Measurements from ENCODE around the gene BRSK2. TPM values are rescaled to one million over a fixed set of nuclear protein-coding genes. Genes with fewer than 3 reads are reported as not detected.
"Not testable (repeated sequence)": the region's sequence is repeated elsewhere in the genome, so short reads cannot be mapped to it uniquely, and the experiment has no call there.

The BRSK2 gene
- total and polyA plus RNA-seq, 2 donors, result 0.14 to 1.1 TPM

DNA sequence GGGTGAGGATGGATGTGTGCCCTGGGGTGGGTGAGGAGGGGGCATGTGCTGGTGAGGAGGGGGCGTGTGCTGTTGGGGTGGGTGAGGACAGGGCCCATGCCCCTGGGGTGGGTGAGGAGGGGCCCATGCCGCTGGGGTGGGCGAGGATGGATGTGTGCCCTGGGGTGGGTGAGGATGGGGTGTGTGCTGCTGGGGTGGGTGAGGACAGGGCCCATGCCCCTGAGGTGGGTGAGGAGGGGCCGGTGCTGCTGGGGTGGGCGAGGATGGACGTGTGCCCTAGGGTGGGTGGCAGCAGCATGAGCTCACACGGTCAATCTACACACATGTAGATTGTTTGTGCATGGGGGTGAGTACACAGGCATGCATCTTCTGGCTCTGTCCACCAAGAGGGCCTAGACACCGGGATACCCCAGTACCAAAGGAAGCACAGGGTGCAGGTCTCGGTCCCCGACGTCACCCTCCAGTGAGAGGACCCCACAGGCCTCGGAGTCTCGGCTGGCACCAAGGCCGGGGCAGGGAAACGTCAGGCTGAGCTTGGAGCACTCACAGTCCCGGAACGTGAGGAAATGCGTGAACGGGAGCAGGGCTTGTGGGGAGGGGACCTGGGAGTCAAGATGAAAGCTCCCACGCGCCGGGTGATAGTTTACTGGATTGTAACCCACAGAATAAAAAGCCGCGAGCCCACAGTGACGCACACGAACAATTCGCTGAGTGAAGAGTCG is 42.9 kb upstream of the BRSK2 start:
- WGBS, result 93% methylated on average over 28 of the region's 28 CpGs
- Histone ChIP-seq H3K27ac (ENCODE audit: low read depth in 1 of 2, low read length in 1 of 2) (no peak overlapping the region), H3K4me3 (ENCODE audit: low read length in 2 of 2) (no peak overlapping the region), H3K27me3 (ENCODE audit: control insufficient read depth in 2 of 2, insufficient read depth in 1 of 2, low read length in 1 of 2) (peaks cover 0 to 22% of the 10 kb centered on the region in 2 donors), H3K36me3 (ENCODE audit: control insufficient read depth in 2 of 2, insufficient read depth in 2 of 2, low read length in 1 of 2) (no peaks in the 10 kb centered on the region), H3K4me1 (ENCODE audit: control insufficient read depth in 2 of 2, insufficient read depth in 2 of 2, low read length in 2 of 2) (no peaks in the 10 kb centered on the region), H3K9me3 (ENCODE audit: control insufficient read depth in 2 of 2, insufficient read depth in 1 of 2, low read length in 1 of 2) (no peaks in the 10 kb centered on the region)
- DNase-seq (ENCODE audit: low read depth in 6 of 9, low spot score in 9 of 9), result no peak

DNA sequence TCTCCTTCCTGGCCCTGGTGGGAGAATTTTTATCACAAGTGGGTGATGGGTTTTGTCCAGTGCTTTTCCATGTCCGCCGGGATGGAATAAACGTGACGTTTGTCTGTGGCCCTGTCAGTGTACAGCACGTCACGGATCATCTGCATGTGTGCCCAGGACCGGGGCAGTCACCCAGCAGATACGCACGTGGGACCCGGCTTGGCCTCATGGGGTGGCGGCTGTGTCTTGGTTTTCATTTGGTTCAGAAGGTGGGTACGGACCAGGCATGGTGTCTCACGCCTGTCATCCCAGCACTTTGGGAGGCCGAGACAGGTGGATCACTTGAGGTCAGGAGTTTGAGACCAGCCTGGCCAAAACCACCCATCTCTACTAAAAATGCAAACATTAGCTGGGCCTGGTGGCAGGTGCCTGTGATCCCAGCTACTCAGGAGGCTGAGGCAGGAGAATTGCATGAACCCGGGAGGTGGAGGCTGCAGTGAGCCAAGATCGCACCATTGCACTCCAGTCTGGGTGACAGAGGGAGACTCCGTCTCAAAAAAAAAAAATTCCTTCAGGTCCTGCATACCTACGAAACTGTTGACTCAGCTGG is 42.2 kb upstream of the BRSK2 start:
- H3K27ac ChIP-seq (ENCODE audit: low read depth in 1 of 2, low read length in 1 of 2); H3K36me3 ChIP-seq (ENCODE audit: control insufficient read depth in 2 of 2, insufficient read depth in 2 of 2, low read length in 1 of 2); H3K9me3 ChIP-seq (ENCODE audit: control insufficient read depth in 2 of 2, insufficient read depth in 1 of 2, low read length in 1 of 2); H3K4me3 ChIP-seq (ENCODE audit: low read length in 2 of 2); DNase-seq (ENCODE audit: low read depth in 6 of 9, low spot score in 9 of 9); H3K4me1 ChIP-seq (ENCODE audit: control insufficient read depth in 2 of 2, insufficient read depth in 2 of 2, low read length in 2 of 2): not testable (repeated sequence)
- 95% methylated on average over 18 of the region's 18 CpGs for WGBS
- H3K27me3 ChIP-seq (ENCODE audit: control insufficient read depth in 2 of 2, insufficient read depth in 1 of 2, low read length in 1 of 2), result peaks cover 0 to 22% of the 10 kb centered on the region in 2 donors

DNA sequence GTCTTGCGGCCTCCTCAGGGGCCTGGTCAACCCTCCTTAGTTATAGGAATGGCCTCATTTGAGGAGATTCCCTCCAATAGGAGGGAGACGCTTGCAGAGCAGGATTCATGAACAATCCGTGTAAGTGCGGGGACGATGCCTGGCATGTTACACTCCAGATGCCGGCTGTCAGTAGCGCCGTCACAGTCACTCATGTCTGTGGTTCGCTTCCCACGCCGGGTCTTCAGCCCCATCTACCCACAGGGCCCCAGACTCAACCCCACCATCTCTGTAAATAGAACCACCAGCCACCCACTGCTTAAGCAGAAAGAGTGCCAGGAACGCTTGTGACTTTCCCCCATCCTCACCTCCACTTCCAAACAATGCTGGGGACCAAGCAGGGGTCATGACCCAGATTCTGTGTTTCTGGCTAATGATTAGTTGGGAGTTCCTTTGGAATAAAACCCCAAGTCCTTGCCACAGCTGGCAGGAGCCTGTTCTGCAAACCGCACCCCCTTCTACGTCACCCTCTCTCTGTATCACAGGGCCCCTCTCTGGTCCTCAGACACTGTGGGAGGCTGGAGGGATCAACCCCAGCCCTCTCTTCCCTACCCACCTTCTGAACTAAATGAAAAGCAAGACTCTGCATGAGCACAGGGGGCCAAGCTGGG is 41.5 kb upstream of the BRSK2 start:
- no peak overlapping the region for H3K27ac ChIP-seq (ENCODE audit: low read depth in 1 of 2, low read length in 1 of 2)
- H3K36me3 ChIP-seq (ENCODE audit: control insufficient read depth in 2 of 2, insufficient read depth in 2 of 2, low read length in 1 of 2), result no peaks in the 10 kb centered on the region
- no peaks in the 10 kb centered on the region for H3K9me3 ChIP-seq (ENCODE audit: control insufficient read depth in 2 of 2, insufficient read depth in 1 of 2, low read length in 1 of 2)
- no peaks in the 10 kb centered on the region for H3K4me1 ChIP-seq (ENCODE audit: control insufficient read depth in 2 of 2, insufficient read depth in 2 of 2, low read length in 2 of 2)
- peaks cover 0 to 22% of the 10 kb centered on the region in 2 donors for H3K27me3 ChIP-seq (ENCODE audit: control insufficient read depth in 2 of 2, insufficient read depth in 1 of 2, low read length in 1 of 2)
- WGBS, result 96% methylated on average over 14 of the region's 14 CpGs
- no peak overlapping the region for H3K4me3 ChIP-seq (ENCODE audit: low read length in 2 of 2)
- DNase-seq (ENCODE audit: low read depth in 6 of 9, low spot score in 9 of 9), result no peak

DNA sequence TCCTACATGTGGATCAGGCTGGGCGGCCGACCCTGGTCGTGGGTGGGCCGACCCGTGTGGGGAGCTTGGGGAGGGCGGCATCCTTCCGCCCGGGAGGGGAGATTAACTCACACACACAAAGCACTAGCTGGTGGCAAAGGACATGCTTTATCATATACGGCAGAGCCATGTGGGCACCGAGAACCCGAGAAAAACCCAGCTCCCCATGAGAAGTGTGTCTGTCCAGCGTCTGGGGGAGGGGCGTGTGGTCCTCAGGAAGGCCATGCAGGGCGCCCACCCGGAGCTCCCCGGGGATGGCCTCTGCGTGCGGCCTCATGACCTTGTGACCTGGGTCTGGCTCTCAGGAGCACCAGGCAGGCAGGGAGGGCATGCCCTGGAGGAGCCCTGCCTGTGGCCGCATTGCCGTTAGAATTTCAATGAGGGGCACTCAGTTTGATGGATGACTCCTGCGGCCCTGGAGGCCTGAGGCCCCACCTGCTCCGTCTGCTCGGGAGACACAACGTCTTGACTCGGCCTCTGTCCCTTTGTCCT is 40.9 kb upstream of the BRSK2 start:
- WGBS, result 66% methylated on average over 25 of the region's 25 CpGs

DNA sequence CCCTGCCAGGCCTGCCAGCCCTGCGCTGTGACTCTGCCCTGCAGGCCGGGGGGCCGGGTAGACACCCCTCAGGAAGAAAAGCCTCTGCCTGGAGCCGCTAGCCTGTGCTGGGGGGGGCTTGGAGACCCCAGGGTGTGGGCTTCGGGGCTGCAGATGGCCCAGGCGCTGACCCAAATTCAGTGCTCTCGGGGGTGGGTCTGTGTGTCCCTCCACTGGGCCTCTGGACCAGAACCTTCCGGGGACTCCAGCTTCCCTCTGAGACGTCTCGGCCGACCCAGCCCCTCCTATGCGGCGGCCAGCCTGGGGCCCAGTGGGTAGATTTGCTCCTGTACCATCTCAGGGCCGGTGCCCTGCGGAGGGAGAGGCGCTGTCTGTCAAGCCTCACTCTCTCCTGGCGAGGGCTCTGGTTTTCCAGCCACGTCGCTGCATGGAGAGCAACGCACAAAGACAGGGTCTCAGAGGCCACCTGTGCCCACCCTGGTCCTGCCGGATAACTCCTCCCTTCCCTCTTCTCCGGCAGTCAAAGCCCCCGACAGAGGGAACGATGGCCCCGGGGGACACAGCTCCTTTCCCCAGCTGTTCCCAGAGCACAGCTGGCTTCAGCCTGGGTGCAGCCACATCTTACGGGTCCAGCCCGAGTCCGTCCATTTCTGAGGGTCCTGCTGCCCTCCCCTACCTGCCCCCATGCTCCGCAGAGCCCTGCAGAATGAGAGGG is 40.2 kb upstream of the BRSK2 start:
- no peak for DNase-seq (ENCODE audit: low read depth in 6 of 9, low spot score in 9 of 9)

More for the DNA sequence above, 40.9 kb upstream of the BRSK2 start:
- no peak overlapping the region for H3K4me3 ChIP-seq (ENCODE audit: low read length in 2 of 2)
- H3K4me1 ChIP-seq (ENCODE audit: control insufficient read depth in 2 of 2, insufficient read depth in 2 of 2, low read length in 2 of 2), result no peaks in the 10 kb centered on the region
- no peak for DNase-seq (ENCODE audit: low read depth in 6 of 9, low spot score in 9 of 9)
- H3K9me3 ChIP-seq (ENCODE audit: control insufficient read depth in 2 of 2, insufficient read depth in 1 of 2, low read length in 1 of 2), result no peaks in the 10 kb centered on the region
- peaks cover 0 to 20% of the 10 kb centered on the region in 2 donors for H3K27me3 ChIP-seq (ENCODE audit: control insufficient read depth in 2 of 2, insufficient read depth in 1 of 2, low read length in 1 of 2)
- H3K36me3 ChIP-seq (ENCODE audit: control insufficient read depth in 2 of 2, insufficient read depth in 2 of 2, low read length in 1 of 2), result no peaks in the 10 kb centered on the region
- H3K27ac ChIP-seq (ENCODE audit: low read depth in 1 of 2, low read length in 1 of 2), result no peak overlapping the region

DNA sequence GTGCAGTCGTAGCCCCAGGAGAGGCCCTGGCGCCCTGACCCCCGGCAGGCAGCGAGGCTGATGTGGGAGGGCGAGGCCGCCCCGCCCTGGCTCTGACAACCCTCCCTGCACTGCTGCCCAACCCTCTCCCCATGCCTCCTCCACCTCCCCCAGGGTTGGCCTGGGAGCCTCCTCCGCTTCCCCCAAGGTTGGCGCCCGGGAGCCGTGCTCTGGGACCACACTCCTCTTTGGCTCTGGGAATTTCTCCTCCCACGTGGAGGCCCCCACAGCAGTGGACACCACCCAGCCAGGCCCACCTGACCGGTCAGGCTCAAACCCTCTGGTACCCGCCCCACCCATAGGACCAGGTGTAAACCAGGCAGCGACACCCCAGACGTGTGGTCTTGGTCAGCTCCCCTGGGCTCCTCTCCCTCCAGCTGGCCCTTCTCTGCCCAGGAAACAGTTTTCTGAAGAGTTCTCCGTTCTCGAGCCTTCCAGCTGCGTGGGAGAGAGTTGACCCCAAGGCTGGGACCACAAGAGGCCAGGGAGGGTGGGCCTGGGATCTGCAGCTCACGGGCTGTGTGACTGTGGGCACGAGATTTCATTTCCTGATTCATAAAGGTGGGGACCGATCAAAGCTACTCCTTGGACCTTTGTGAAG is 39.5 kb upstream of the BRSK2 start:
- no peak for DNase-seq (ENCODE audit: low read depth in 6 of 9, low spot score in 9 of 9)
- peaks cover 0 to 18% of the 10 kb centered on the region in 2 donors for H3K27me3 ChIP-seq (ENCODE audit: control insufficient read depth in 2 of 2, insufficient read depth in 1 of 2, low read length in 1 of 2)
- H3K9me3 ChIP-seq (ENCODE audit: control insufficient read depth in 2 of 2, insufficient read depth in 1 of 2, low read length in 1 of 2), result no peaks in the 10 kb centered on the region
- H3K27ac ChIP-seq (ENCODE audit: low read depth in 1 of 2, low read length in 1 of 2), result no peak overlapping the region
- WGBS, result 85% methylated on average over 22 of the region's 22 CpGs
- H3K4me3 ChIP-seq (ENCODE audit: low read length in 2 of 2), result no peak overlapping the region
- H3K36me3 ChIP-seq (ENCODE audit: control insufficient read depth in 2 of 2, insufficient read depth in 2 of 2, low read length in 1 of 2), result no peaks in the 10 kb centered on the region
- H3K4me1 ChIP-seq (ENCODE audit: control insufficient read depth in 2 of 2, insufficient read depth in 2 of 2, low read length in 2 of 2), result no peaks in the 10 kb centered on the region

More for the DNA sequence above, 40.2 kb upstream of the BRSK2 start:
- 87% methylated on average over 29 of the region's 29 CpGs for WGBS
- H3K27ac ChIP-seq (ENCODE audit: low read depth in 1 of 2, low read length in 1 of 2), result no peak overlapping the region
- no peak overlapping the region for H3K4me3 ChIP-seq (ENCODE audit: low read length in 2 of 2)
- no peaks in the 10 kb centered on the region for H3K36me3 ChIP-seq (ENCODE audit: control insufficient read depth in 2 of 2, insufficient read depth in 2 of 2, low read length in 1 of 2)
- peaks cover 0 to 18% of the 10 kb centered on the region in 2 donors for H3K27me3 ChIP-seq (ENCODE audit: control insufficient read depth in 2 of 2, insufficient read depth in 1 of 2, low read length in 1 of 2)
- H3K9me3 ChIP-seq (ENCODE audit: control insufficient read depth in 2 of 2, insufficient read depth in 1 of 2, low read length in 1 of 2), result no peaks in the 10 kb centered on the region
- no peaks in the 10 kb centered on the region for H3K4me1 ChIP-seq (ENCODE audit: control insufficient read depth in 2 of 2, insufficient read depth in 2 of 2, low read length in 2 of 2)

DNA sequence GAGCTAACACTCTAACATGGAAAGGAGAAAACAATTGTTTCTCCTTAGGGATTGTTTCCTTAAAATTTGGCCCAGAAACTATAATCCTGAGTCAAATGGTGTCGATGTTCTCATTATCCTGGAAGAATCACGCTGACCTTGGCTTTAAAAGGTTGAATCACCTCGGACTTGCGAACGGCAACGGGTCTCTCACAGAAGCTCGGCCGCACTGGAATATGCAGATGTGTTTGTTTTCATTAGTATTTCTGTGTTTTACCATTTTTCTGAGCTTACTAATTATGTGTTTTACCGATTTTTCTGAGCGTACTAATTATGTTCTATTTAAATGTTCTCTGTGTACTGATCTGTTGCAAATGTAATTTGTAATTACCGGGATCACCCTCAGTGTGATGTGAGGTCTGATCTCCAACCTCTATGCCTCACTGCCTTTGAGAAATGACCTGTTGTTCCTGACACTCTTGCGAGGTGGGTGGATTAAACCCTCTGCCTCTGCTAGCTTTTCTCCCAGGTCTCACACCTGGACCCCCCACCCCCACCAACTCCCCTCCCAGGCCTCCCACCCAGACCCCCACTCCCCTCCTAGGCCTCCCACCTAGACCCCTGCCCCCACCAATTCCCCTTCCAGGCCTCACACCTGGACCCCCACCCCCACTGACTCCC is 38.3 kb upstream of the BRSK2 start:
- no peaks in the 10 kb centered on the region for H3K36me3 ChIP-seq (ENCODE audit: control insufficient read depth in 2 of 2, insufficient read depth in 2 of 2, low read length in 1 of 2)
- DNase-seq (ENCODE audit: low read depth in 6 of 9, low spot score in 9 of 9), result no peak

DNA sequence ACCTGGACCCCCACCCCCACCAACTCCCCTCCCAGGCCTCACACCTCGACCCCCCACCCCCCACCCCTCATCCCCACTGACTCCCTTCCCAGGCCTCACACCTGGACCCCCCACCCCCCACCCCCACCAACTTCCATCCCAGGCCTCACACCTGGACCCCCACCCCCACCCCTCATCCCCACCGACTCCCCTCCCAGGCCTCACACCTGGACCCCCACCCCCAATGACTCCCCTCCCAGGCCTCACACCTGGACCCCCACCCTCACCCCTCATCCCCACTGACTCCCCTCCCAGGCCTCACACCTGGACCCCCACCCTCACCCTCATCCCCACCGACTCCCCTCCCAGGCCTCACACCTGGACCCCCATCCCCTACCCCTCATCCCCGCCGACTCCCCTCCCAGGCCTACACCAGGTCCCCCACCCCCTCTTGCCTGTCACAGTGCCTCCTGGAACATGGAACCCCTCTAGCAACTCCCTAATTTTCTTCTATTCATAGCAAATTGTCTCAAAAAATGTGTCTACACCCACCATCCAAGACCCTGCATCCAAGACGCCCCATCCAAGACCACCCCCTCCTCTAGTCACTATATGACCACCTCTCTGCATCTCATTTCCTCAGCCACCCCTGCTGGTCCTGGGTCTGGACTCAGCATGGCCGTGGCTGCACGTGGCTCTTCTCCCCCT is 36.9 kb upstream of the BRSK2 start:
- no peak overlapping the region for H3K27ac ChIP-seq (ENCODE audit: low read depth in 1 of 2, low read length in 1 of 2)
- DNase-seq (ENCODE audit: low read depth in 6 of 9, low spot score in 9 of 9), result no peak
- no peaks in the 10 kb centered on the region for H3K36me3 ChIP-seq (ENCODE audit: control insufficient read depth in 2 of 2, insufficient read depth in 2 of 2, low read length in 1 of 2)
- peaks cover 0 to 1% of the 10 kb centered on the region in 2 donors for H3K9me3 ChIP-seq (ENCODE audit: control insufficient read depth in 2 of 2, insufficient read depth in 1 of 2, low read length in 1 of 2)
- no peak overlapping the region for H3K4me3 ChIP-seq (ENCODE audit: low read length in 2 of 2)
- no peaks in the 10 kb centered on the region for H3K4me1 ChIP-seq (ENCODE audit: control insufficient read depth in 2 of 2, insufficient read depth in 2 of 2, low read length in 2 of 2)
- 90% methylated on average over 8 of the region's 8 CpGs for WGBS
- peaks cover 0 to 18% of the 10 kb centered on the region in 2 donors for H3K27me3 ChIP-seq (ENCODE audit: control insufficient read depth in 2 of 2, insufficient read depth in 1 of 2, low read length in 1 of 2)

More for the DNA sequence above, 38.3 kb upstream of the BRSK2 start:
- peaks cover 0 to 1% of the 10 kb centered on the region in 2 donors for H3K9me3 ChIP-seq (ENCODE audit: control insufficient read depth in 2 of 2, insufficient read depth in 1 of 2, low read length in 1 of 2)
- H3K4me3 ChIP-seq (ENCODE audit: low read length in 2 of 2), result no peak overlapping the region
- H3K4me1 ChIP-seq (ENCODE audit: control insufficient read depth in 2 of 2, insufficient read depth in 2 of 2, low read length in 2 of 2), result no peaks in the 10 kb centered on the region
- H3K27ac ChIP-seq (ENCODE audit: low read depth in 1 of 2, low read length in 1 of 2), result no peak overlapping the region
- 88% methylated on average over 12 of the region's 12 CpGs for WGBS
- peaks cover 0 to 18% of the 10 kb centered on the region in 2 donors for H3K27me3 ChIP-seq (ENCODE audit: control insufficient read depth in 2 of 2, insufficient read depth in 1 of 2, low read length in 1 of 2)
